K562 (cell line): ENCODE measurements around the gene GGNBP2. TPM values are rescaled to one million over a fixed set of nuclear protein-coding genes. Genes with fewer than 3 reads are reported as not detected.

Source experiments
- ATAC-seq: fragments of 200-7000 bp; cut with Tn5 transposase; 3 replicates; pipeline ENCODE4 v1.9.1; 2020; ENCODE audit warnings: moderate library complexity
- BruUV-seq: library from RNA; stranded (reverse); fragments of 400-500 nt; replicated peaks from 2 replicates; lab custom pipeline; 2021; lab: Mats Ljungman, UMichigan
- CTCF ChIA-PET: fragments of 300-600 bp; formaldehyde crosslinking; extraction: SDS; loops from one replicate; lab custom pipeline; 2021; ENCODE audit warnings: low intra/inter-chr PET ratio; lab: Yijun Ruan, JAX
- POLR2A ChIA-PET: fragments of 300-600, 350-650 bp; sonication (Branson Sonifier 250); formaldehyde crosslinking; extraction: SDS; loops from one replicate; lab custom pipeline; 2021; ENCODE audit warnings: antibody characterized with exemption, inconsistent platforms; lab: Yijun Ruan, JAX
- DNase-seq, 4 experiments: peaks; one replicate each; pipeline versions ENCODE4 v3.0.0 to v3.0.0-alpha.2; 2011 to 2018; ENCODE audit warnings: low spot score in 3 of 4, mixed read lengths in 3 of 4; ENCODE audit errors: extremely low read depth in 1 of 4
- FAIRE-seq: peaks from 2 replicates; lab custom pipeline; 2011; peaks lifted over from hg19 to GRCh38; lab: Jason Lieb, UNC
- H2AFZ ChIP-seq: 2 replicates; pipeline ENCODE4 v1.6.0; 2011; ENCODE audit warnings: low read depth, low read length, control low read depth, inconsistent platforms
- H3K27ac ChIP-seq: fragments of 200-600 bp; 3 replicates; pipeline ENCODE4 v1.8.0; 2011; ENCODE audit warnings: low read depth, mild to moderate bottlenecking, control low read depth, inconsistent platforms, low read length, moderate library complexity, mixed read lengths; ENCODE audit errors: extremely low read depth
- H3K27me3 ChIP-seq, 2 experiments: fragments of 300-600 bp in 1 of 2; 2 replicates in 1 of 2; 3 replicates in 1 of 2; pipeline versions ENCODE4 v1.6.0 to v1.8.0; 2011; ENCODE audit warnings: inconsistent platforms in 2 of 2, low read length in 2 of 2, mild to moderate bottlenecking in 1 of 2, mixed read lengths in 1 of 2, moderate library complexity in 1 of 2; ENCODE audit not compliant: control insufficient read depth in 2 of 2, insufficient read depth in 2 of 2
- H3K36me3 ChIP-seq: fragments of 300-600 bp; 3 replicates; pipeline ENCODE4 v1.8.0; 2011; ENCODE audit warnings: mild to moderate bottlenecking, low read length, inconsistent platforms; ENCODE audit not compliant: control insufficient read depth, insufficient read depth
- H3K4me1 ChIP-seq, 2 experiments: fragments of 200-600 bp in 1 of 2; replicated peaks in 1 of 2; 2 replicates in 1 of 2; 3 replicates in 1 of 2; pipeline versions ENCODE4 v1.5.1 to v1.8.0; 2011; ENCODE audit warnings: inconsistent platforms in 2 of 2, low read length in 2 of 2, mild to moderate bottlenecking in 1 of 2, mixed read lengths in 1 of 2, moderate library complexity in 1 of 2; ENCODE audit not compliant: control insufficient read depth in 2 of 2, insufficient read depth in 2 of 2
- H3K4me2 ChIP-seq: 2 replicates; pipeline ENCODE4 v1.6.1; 2011; ENCODE audit warnings: low read length, control low read depth, inconsistent platforms, mixed read lengths; ENCODE audit not compliant: insufficient read depth
- H3K4me3 ChIP-seq: fragments of 200-600 bp; sonication (generic), shearing (Covaris generic); 2 replicates; pipeline ENCODE4 v1.5.1; 2016; ENCODE audit warnings: control low read depth, inconsistent platforms
- H3K79me2 ChIP-seq: fragments of 200-600 bp; 3 replicates; pipeline ENCODE4 v1.8.0; 2011; ENCODE audit warnings: low read length, inconsistent platforms; ENCODE audit not compliant: control insufficient read depth, insufficient read depth
- H3K9ac ChIP-seq, 2 experiments: 2 replicates each; pipeline versions ENCODE4 v1.6.0 to v1.6.1; 2011; ENCODE audit warnings: low read depth in 2 of 2, low read length in 2 of 2, control low read depth in 1 of 2, inconsistent platforms in 1 of 2, mild to moderate bottlenecking in 1 of 2, mixed read lengths in 1 of 2; ENCODE audit not compliant: insufficient read depth in 1 of 2
- H3K9me1 ChIP-seq: one replicate; pipeline ENCODE4 v1.6.0; 2011; ENCODE audit warnings: inconsistent platforms, mild to moderate bottlenecking, low read length, moderate library complexity; ENCODE audit not compliant: control insufficient read depth, insufficient read depth
- H3K9me3 ChIP-seq: replicated peaks from 2 replicates; pipeline ENCODE4 v1.5.1; 2011; ENCODE audit warnings: low read depth, low read length, inconsistent platforms; ENCODE audit not compliant: control insufficient read depth, insufficient read depth
- H4K20me1 ChIP-seq: replicated peaks from 2 replicates; pipeline ENCODE4 v1.6.1; 2011; ENCODE audit warnings: low read length, inconsistent platforms, mixed read lengths; ENCODE audit not compliant: control insufficient read depth, insufficient read depth
- ATF7 ChIP-seq: fragments of 450-650 bp; IDR thresholded peaks from 2 replicates; pipeline ENCODE4 v1.7.1; 2014; ENCODE audit warnings: mild to moderate bottlenecking, moderate library complexity
- MXI1 ChIP-seq: IDR thresholded peaks from 2 replicates; pipeline ENCODE4 v1.6.1; 2011; ENCODE audit warnings: low read depth, mild to moderate bottlenecking, improper control_type of control experiment, low read length
- NR2C2 ChIP-seq, 2 experiments: fragments of 200-800 bp in 1 of 2; sonication (Bioruptor generic) in 1 of 2; sonication (generic) in 1 of 2; formaldehyde crosslinking in 1 of 2; IDR thresholded peaks; 2 replicates each; pipeline versions ENCODE4 v1.6.1 to v1.8.0; 2016 to 2022; ENCODE audit warnings: mild to moderate bottlenecking in 1 of 2, missing compliant biosample characterization in 1 of 2, missing genetic modification characterization in 1 of 2, missing genetic modification reagents in 1 of 2
- ZFP1 ChIP-seq: fragments of 450-650 bp; formaldehyde crosslinking; IDR thresholded peaks from 2 replicates; pipeline ENCODE4 v1.4.0; 2020; ENCODE audit warnings: mild to moderate bottlenecking, mixed read lengths
- ZNF785 ChIP-seq: fragments of 250-450 bp; sonication (Bioruptor Pico); IDR thresholded peaks from 2 replicates; pipeline ENCODE4 v1.4.0; 2020; ENCODE audit warnings: mild to moderate bottlenecking
- WGBS: fragments of 100-300 bp; shearing (Covaris generic); methylation state at CpG from one replicate; pipeline ENCODE4 v1.1.6; 2016; ENCODE audit warnings: low coverage, mixed read lengths; ENCODE audit not compliant: insufficient coverage; ENCODE audit errors: missing lambda C conversion rate; 5-methylcytosine and 5-hydroxymethylcytosine counted together
- in situ Hi-C: fragments of 300-500 bp; cut with MboI; formaldehyde crosslinking; loops from 4 replicates; pipeline ENCODE4 v1.15.0; 2018; ENCODE audit warnings: inconsistent platforms, mixed read lengths
- intact Hi-C: fragments of 100-400 bp; cut with micrococcal nuclease; formaldehyde crosslinking; loops from 2 replicates; pipeline ENCODE4 v1.14.2; 2022
- polyA plus RNA-seq, 8 experiments: library from polyadenylated mRNA; depleted of rRNA in 4 of 8; stranded (reverse) in 5 of 8; unstranded in 3 of 8; fragments of >200 nt; fragmentation: Nextera tagmentation in 2 of 8; fragmentation: Illumina TruSeq in 1 of 8; extraction: Ambion mirVana in 2 of 8; extraction: Trizol in 1 of 8; gene quantifications; 2 replicates each; pipeline versions ENCODE4 v1.2.1 to v1.2.3, GENCODE V29; 2011 to 2014; ENCODE audit warnings: inconsistent platforms in 1 of 8, missing spikeins in 1 of 8
- total RNA-seq, 7 experiments: library from RNA; depleted of rRNA in 6 of 7; stranded (reverse); fragments of >200 nt in 6 of 7; fragmentation: Illumina TruSeq in 2 of 7; extraction: Trizol in 2 of 7; gene quantifications; 2 replicates each; pipeline versions ENCODE4 v1.2.1 to v1.2.3, GENCODE V29; 2011 to 2021; ENCODE audit warnings: low replicate concordance in 1 of 7
- TF ChIP-seq, protein P1 (sequence below): sonication (generic); formaldehyde crosslinking; IDR thresholded peaks from 2 replicates; pipeline ENCODE4 v1.8.0; 2023; ENCODE audit warnings: mild to moderate bottlenecking, missing genetic modification reagents
- TF ChIP-seq, protein P2 (sequence below): fragments of 450-650 bp; IDR thresholded peaks from 2 replicates; pipeline ENCODE4 v1.6.1; 2016

Gene GGNBP2
- total and polyA plus RNA-seq, 9 of the 15 experiments (the other 6 are each of a cell fraction or from before 2014, with no cell fraction given) = 35.7 to 96.6 (median 64.1) TPM

DNA sequence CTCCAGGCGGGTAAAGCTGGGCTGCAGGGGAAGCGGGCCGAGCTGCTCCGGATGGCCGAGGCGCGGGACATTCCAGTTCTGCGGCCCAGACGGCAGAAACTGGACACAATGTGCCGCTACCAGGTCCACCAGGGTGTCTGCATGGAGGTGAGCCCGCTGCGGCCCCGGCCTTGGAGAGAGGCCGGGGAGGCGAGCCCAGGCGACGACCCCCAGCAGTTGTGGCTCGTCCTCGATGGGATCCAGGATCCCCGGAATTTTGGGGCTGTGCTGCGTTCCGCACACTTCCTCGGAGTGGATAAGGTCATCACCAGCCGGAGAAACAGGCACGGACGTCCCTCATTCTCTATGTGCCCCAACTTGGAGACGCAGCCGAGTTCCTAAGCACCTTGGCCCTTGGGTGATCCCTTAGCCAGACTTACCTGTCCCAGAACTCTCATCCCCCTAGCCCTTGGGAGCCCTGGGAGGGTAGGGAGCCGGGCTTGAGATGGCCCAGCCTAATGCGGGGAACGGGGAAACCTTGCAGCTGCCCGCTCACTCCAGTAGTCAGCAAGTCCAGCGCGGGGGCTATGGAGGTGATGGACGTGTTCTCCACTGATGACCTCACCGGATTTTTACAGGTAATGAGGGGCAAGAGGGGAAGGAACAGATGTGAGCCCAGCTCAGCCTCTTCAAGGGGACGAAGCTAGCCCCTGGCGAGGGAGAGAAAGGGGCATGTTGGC lies 57.5 kb downstream of the GGNBP2 start:
- no peaks in the 10 kb centered on the region for H3K9me3 ChIP-seq
- ChIA-PET POLR2A (interaction anchor here (0.6 to 3.7 kb wide), 17 partner anchors 10 to 495 kb away, joined by 3 to 32 read pairs (median 3); partner anchors contain the start of genes DHRS11, MYO19 and PIGW), CTCF (interaction anchor here (0.7 to 1.3 kb wide), 2 partner anchors 72 to 772 kb away, joined by 3 to 5 read pairs; no protein-coding TSS in a partner anchor)
- intact Hi-C loops (loop anchor here (2.0 kb wide), 1 partner anchor 27 kb away; no protein-coding TSS in a partner anchor), in situ Hi-C loops (no loop called here)
- FAIRE-seq = no peak
- WGBS = 2% methylated on average over 38 of the region's 38 CpGs
- H3K79me2 ChIP-seq = peaks cover 85% of the 10 kb centered on the region
- peak overlapping the region; percentile 99 for H3K4me2 ChIP-seq
- peak overlapping the region; percentile 95 for H2AFZ ChIP-seq
- H3K27me3 ChIP-seq = no peaks in the 10 kb centered on the region
- BruUV-seq = no TSS peak
- H3K9ac ChIP-seq = peak overlapping the region; percentile 91 to 95
- DNase-seq = peak in 2 of 4 experiments; percentile 25 to 43
- 0 out of 2 replicates have a peak, but pooled peaks cover 3% of the 10 kb centered on the region for H4K20me1 ChIP-seq
- peaks cover 51% of the 10 kb centered on the region for H3K36me3 ChIP-seq
- no peaks in the 10 kb centered on the region for H3K9me1 ChIP-seq
- peak overlapping the region; percentile 98 for H3K27ac ChIP-seq
- peaks cover 50 to 59% of the 10 kb centered on the region in 2 experiments for H3K4me1 ChIP-seq
- H3K4me3 ChIP-seq = peak overlapping the region; percentile 82
- ATAC-seq = peak; percentile 23
- TF ChIP-seq ATF7 = 0 out of 2 replicates have a peak, but pooled peaks have one; percentile 13
- no peak for TF ChIP-seq MXI1
- TF ChIP-seq, protein P1, sequence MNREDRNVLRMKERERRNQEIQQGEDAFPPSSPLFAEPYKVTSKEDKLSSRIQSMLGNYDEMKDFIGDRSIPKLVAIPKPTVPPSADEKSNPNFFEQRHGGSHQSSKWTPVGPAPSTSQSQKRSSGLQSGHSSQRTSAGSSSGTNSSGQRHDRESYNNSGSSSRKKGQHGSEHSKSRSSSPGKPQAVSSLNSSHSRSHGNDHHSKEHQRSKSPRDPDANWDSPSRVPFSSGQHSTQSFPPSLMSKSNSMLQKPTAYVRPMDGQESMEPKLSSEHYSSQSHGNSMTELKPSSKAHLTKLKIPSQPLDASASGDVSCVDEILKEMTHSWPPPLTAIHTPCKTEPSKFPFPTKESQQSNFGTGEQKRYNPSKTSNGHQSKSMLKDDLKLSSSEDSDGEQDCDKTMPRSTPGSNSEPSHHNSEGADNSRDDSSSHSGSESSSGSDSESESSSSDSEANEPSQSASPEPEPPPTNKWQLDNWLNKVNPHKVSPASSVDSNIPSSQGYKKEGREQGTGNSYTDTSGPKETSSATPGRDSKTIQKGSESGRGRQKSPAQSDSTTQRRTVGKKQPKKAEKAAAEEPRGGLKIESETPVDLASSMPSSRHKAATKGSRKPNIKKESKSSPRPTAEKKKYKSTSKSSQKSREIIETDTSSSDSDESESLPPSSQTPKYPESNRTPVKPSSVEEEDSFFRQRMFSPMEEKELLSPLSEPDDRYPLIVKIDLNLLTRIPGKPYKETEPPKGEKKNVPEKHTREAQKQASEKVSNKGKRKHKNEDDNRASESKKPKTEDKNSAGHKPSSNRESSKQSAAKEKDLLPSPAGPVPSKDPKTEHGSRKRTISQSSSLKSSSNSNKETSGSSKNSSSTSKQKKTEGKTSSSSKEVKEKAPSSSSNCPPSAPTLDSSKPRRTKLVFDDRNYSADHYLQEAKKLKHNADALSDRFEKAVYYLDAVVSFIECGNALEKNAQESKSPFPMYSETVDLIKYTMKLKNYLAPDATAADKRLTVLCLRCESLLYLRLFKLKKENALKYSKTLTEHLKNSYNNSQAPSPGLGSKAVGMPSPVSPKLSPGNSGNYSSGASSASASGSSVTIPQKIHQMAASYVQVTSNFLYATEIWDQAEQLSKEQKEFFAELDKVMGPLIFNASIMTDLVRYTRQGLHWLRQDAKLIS = 0 out of 2 replicates have a peak, but pooled peaks have one; percentile 49
- TF ChIP-seq ZFP1 (CRISPR knock-in tag) = no peak
- TF ChIP-seq NR2C2 (CRISPR knock-in tag; IDR thresholded peaks at IDR 0.05) = no peak
- TF ChIP-seq NR2C2 (tag; IDR thresholded peaks at IDR 0.05) = peak; percentile 74
- TF ChIP-seq ZNF785 = no peak
- TF ChIP-seq, protein P2, sequence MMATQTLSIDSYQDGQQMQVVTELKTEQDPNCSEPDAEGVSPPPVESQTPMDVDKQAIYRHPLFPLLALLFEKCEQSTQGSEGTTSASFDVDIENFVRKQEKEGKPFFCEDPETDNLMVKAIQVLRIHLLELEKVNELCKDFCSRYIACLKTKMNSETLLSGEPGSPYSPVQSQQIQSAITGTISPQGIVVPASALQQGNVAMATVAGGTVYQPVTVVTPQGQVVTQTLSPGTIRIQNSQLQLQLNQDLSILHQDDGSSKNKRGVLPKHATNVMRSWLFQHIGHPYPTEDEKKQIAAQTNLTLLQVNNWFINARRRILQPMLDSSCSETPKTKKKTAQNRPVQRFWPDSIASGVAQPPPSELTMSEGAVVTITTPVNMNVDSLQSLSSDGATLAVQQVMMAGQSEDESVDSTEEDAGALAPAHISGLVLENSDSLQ = peak; percentile 22; the same call in 1 of the 2 replicates
